Sciatic nerve (tissue), 2 donors: ENCODE results near the gene NUDT3. TPM values are rescaled to one million over a fixed set of nuclear protein-coding genes. Genes with fewer than 3 reads are reported as not detected.
"Not testable (repeated sequence)": the region's sequence is repeated elsewhere in the genome, so short reads cannot be mapped to it uniquely, and the experiment has no call there.

Source experiments
- ATAC-seq: fragments of 200-7000 bp; cut with Tn5 transposase; one replicate; pipeline ENCODE4 v1.9.1; 2020; ENCODE audit warnings: mild to moderate bottlenecking, moderate library complexity
- DNase-seq: peaks from one replicate; pipeline ENCODE4 v3.0.0-alpha.2; 2020; ENCODE audit warnings: low spot score
- intact Hi-C: fragments of 100-400 bp; cut with DNase I; formaldehyde crosslinking; loops from one replicate; pipeline ENCODE4 v1.14.2; 2022
- total RNA-seq: library from RNA; stranded (reverse); fragmentation: NEBNext Ultra II Directional; extraction: Animal tissue kit (Norgen Biotek cat#: 25700); gene quantifications from one replicate; pipeline ENCODE4 v1.2.1, GENCODE V29; 2021
- donor health status: DM: no; HTN: no; CAD: no.
- donor health status: DM: no; HTN: no; CAD: no.

The NUDT3 gene
- total RNA-seq, 1 donor from 2014 or later: 83.1 TPM

DNA sequence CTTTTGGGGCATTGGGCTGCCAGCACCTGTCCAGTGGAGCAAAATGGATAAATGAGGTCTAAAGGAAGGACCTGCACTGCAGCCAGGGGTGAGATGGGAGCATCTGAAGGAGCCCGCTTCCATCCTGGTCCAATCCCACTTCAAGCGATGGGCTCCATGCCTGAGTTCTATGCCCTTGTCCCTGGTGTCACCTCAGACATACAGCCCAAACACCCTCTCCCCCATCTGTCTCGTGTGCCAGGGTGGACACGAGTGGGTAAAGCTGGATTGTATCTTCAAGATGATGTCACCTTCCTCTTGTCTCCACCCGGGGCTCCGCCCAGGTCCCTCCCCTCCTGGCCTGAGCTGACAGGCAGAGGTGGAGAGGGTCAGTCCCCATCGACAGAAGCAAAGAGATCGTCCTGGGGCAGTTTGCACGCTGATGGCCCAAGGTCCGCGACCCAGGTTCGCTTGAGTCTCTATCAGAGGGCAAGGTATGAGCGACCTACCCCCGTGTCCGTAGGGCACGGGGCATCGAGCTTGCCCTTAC is 144.2 kb downstream of the NUDT3 start:
- intact Hi-C loops: loop anchor here (2.0 kb wide), 1 partner anchor 167 kb away; no protein-coding TSS in a partner anchor
- DNase-seq (peak; percentile 83), ATAC-seq (peak; percentile 59)

DNA sequence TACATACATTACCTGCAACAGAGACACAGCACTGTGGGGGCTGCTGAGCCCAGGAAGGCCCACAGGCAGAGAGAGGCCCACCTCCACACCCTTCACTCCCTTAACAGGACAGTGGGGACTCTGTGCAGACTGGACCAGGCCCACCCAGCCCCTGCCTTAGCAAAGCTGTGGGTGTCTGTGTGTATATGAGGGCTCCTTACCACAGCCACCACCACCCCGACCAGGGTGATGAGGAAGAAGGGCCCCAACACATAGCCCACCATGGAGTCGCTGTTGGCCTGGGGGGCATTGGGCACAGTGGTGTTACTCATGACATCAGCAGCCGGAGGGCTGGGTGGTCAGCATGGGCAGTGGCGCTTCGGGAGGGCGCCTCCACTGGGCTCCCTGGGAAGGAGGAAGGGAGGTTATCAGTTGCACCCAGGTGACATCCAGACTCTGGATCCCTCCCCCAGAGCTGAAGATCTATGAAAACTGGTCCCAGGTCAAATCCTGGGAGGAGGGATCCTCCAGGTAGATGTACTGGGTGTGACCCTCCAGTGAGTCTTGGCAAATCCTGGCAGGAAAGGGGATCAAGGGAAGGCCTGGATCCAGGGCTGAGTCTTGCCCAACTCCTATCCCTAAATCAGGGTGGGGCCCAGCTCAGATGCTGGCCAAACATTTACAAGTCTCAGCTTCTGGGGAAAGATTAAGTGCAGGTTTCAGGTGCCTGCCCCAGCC is 144.8 kb downstream of the NUDT3 start:
- DNase-seq: peak; percentile 60
- intact Hi-C loops: loop anchor here (2.0 kb wide), 1 partner anchor 167 kb away; no protein-coding TSS in a partner anchor
- no peak for ATAC-seq

DNA sequence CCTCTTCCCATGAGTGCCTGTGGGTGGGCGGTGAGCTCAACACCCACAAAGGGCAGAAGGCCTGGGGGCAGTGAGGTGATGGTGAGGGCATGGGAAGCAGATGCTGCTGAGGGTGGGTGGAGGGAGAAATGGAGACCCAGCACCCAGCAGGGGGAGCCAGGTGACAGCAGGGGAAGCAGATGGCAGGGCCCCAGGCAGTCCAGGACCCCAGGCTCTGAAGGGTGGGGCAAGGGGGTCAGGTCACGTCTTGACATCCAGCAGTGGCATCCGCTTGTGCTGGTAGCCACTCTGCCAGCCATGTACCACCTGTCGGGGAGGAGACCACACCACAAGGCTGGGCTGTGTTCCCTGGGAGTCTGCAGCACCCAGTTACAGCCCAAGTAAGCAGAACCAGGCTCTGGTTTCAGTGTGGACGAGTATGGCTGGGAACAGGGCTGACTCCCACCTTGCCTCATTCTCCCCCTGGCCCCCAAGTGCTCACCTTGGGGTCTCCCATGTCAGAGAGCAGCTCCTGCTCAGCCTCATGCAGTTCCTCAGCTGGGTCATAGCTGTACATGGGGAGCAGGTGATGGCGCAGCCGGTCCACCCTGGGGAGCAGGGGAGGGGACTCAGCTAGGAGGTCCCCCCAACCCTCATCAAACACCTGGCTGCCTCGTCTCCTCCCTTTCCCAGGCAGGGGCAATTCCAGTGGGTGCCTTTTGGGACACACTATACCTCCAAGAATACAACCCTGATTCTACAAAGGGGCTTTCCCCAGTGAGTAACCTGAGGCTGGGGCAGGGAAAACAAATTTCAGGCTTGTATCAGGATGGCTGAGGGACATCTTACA is 145.7 kb downstream of the NUDT3 start:
- DNase-seq (no peak), ATAC-seq (no peak)
- intact Hi-C loops: no loop called here

DNA sequence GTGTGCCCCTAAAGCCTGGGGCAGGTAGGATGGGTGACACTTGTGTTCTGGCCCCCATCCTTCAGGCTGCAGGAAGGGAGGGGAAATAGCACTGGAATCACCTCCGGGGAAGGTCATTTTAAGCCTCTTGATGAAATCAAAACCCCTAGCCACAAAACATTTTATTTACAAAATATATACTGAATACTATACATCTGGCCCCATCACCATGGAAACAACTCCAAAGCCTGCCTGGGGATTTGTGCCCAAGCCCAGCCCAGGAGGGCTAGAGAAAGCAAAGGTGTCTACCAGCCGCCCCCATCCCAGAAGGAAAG is 146.3 kb downstream of the NUDT3 start:
- intact Hi-C loops: no loop called here
- DNase-seq: no peak
- ATAC-seq: no peak

DNA sequence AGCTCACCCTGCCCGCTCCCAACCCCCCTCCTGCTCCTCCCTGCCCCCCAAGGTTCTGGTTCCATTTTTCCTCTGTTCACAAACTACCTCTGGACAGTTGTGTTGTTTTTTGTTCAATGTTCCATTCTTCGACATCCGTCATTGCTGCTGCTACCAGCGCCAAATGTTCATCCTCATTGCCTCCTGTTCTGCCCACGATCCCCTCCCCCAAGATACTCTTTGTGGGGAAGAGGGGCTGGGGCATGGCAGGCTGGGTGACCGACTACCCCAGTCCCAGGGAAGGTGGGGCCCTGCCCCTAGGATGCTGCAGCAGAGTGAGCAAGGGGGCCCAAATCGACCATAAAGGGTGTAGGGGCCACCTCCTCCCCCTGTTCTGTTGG is 146.7 kb downstream of the NUDT3 start:
- DNase-seq, intact Hi-C loops, ATAC-seq: not testable (repeated sequence)

DNA sequence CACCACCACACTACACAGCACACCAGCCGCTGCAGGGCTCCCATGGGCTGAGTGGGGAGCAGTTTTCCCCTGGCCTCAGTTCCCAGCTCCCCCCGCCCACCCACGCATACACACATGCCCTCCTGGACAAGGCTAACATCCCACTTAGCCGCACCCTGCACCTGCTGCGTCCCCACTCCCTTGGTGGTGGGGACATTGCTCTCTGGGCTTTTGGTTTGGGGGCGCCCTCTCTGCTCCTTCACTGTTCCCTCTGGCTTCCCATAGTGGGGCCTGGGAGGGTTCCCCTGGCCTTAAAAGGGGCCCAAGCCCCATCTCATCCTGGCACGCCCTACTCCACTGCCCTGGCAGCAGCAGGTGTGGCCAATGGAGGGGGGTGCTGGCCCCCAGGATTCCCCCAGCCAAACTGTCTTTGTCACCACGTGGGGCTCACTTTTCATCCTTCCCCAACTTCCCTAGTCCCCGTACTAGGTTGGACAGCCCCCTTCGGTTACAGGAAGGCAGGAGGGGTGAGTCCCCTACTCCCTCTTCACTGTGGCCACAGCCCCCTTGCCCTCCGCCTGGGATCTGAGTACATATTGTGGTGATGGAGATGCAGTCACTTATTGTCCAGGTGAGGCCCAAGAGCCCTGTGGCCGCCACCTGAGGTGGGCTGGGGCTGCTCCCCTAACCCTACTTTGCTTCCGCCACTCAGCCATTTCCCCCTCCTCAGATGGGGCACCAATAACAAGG is 147.3 kb downstream of the NUDT3 start:
- intact Hi-C loops, ATAC-seq: not testable (repeated sequence)
- DNase-seq: peak; percentile 55

DNA sequence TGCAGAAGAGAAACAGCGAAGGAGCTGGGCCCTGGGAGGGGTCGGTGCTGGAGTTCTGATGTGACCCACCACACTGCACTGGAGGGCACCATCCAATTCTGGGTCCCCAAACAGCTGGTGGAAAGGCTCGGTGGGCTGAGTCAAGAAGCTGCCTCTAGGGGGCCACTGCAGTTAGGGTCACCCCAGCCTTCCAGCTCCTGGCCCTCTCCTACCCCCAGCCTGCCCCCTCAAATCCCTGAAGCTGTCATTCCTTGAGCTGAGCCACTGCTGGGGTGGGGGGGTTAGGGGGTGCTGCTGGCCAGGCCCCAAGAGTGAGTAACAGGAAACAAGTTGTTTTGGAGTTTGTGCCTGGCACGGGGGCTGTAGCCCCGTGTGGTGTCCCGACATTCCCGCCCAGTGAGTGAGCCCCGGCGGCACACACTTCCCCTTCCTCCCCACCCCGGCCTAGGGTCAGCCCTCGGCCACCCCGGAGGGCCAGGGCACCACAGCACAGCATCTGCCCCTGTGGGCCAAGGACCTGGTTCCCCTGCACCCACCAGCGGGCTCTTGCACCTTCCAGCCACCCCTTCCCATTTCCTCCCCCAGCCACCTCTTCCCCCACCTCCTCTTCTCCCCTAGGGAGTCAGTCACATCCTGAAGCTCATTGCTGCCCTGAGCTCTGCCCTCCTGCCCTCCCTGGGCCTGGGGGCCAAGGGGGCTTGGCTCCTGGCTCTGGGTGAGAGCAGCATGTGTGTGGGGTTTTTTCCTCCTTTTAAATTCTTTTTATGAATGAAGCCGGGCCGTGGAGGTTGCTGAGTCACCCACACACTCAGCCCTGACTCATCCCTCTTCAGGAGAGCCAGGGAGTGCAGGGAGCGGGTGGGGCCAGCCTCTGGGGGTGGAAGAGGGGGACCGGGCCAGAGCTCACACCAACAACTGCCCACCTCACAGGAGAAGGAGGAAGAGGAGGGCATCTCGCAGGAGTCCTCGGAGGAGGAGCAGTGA is 148.3 kb downstream of the NUDT3 start:
- intact Hi-C loops: no loop called here
- DNase-seq: peak; percentile 79
- peak; percentile 36 for ATAC-seq

DNA sequence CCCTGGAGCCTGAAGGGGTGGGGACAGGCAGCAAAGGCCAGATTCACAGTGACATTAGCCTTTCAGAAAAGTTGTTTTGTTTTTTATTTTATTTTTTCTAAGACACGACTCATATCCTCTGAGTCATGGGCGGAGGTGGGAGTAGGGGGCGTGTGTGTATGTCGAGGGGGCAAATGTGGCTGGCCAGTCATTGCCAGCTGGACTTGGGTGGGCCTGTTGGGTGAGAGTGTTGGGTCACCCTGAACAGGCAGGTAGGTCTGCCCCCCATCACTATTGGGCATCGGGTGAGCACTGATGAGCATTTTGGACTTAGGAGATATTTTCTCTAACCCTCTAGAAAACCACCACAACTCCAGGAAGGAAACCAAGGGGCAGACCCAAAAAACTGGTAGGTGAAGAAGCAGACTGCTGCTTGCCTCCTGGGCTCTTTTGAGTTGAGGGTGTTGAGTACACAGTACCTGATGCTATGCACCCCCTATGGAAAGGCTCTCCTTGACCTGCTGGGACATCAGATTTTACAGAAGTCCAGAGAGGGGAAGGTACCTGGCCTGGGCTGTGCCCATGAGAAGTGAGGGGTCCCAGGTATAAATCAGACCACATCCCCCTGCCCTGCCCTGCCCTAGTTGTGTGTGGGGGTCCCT is 149.2 kb downstream of the NUDT3 start:
- peak; percentile 54 for DNase-seq
- no peak for ATAC-seq
- intact Hi-C loops: no loop called here

DNA sequence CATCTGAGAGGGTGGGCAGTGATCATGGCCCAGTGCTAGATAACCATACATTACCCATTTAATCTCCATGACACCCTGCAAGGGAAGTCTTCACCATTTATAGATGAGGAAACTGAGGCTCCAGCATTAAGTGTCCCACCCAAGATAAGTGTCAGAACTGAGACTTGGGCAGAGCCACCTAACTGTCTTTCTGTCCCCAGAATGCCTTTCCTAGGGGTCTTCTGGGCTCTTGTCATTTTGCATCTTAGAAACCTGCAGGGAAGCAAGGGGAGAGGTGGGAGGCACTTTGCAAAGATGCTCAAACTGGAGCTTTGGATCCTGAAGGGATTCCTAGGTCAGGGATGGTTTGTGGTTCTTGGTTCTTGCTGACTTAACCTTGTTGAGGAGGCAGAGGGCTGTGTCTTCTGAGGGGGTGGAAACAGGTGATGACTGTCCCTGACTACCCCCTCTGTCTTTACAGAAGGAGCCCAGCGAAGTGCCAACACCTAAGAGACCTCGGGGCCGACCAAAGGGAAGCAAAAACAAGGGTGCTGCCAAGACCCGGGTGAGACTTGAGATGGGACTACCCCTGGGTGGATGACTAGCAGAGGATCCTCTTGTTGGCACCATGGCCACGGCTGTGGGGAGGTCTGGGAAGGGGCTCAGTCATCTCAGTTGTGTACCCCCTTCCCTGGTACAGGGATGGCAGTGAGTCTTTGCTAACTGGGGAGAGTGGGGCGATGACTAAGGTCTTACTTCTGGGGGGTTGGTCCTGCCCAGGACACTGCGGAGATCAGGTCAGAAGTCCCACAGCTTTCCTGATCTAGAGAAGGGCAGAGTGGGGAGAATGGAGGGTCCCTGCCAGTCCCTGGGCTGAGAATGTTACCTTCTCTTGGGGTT is 150.0 kb downstream of the NUDT3 start:
- intact Hi-C loops: no loop called here
- ATAC-seq (no peak), DNase-seq (peak; percentile 53)

DNA sequence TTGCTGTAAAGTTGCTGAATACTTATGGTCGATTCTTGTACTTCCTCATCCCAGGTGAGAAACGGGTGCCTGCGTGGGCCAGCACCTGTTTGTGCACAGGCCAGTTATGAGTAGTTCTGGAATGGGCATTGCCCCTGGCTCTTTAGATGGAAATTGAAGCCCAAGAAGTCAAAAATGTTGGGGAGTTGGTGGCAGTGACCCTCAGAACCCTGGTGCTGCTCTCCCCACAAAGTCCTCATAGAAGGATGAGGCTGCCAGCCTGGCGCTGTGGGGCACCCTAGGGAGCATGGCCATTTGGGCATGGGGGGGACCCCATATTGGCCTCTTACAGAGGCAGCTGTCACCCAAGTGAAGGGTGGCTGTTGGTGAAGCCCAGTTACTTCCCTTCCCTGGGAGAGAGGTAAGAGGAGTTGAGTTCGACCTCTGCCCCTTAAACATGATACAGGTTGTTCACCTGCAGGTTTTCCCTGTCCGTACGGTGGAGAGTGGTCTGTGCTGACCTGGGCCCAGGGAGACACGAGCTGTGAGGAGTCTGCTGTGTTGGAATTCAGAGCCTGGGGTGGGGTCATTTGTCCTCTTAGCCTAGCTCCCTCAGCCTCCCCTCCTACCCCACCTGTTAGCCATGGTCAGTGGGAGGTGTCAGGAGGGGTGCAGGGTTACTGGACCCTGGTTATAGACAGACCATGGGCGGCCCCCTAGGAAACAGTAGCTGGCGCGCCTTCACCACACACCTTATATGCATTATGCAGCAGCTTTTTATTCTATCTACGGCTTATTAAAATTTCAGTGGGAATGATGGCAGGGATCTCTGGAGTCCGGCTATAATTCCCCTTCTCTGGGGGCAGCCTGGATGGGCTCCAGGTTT is 150.9 kb downstream of the NUDT3 start:
- peak; percentile 47 for DNase-seq
- intact Hi-C loops: no loop called here

DNA sequence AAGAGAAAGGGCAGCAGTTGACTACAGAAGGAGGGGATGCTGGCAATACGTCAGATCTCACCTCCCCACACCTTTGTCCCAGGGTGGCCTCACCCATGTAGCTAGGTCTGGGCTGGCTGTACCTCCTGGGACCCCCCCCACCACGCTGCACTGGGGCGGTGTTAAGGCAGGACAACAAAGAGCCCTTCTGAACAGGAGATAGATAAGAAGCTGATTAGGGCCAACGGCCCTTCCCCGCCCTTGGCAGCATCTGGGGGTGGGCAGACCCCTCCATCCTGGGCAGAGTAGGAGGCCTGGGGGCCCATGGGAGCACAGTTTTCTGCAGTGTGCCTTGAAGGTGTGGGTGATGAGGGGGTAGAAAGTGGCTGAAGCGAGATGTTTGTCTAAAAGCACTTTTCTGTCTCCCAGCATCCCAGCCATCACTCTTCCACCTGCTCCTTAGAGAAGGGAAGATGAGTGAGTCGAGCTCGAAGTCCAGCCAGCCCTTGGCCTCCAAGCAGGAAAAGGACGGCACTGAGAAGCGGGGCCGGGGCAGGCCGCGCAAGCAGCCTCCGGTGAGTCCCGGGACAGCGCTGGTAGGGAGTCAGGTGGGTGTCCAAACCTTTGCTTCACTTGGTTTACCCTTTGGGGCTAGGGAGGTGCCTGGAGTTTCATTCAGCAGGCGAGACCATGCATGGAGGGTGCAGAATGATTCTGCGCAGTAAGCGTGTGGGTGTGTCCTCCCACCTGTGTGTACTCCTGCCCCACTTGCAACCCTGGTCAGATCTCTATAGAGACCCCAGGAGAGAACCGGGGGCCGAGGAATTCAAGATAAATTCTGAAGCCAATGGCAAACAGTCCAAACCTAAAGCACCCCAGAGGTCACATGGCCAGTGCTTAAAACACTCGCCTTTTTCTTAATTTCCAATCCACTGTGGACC is 151.9 kb downstream of the NUDT3 start:
- ATAC-seq (no peak), DNase-seq (peak; percentile 43)
- intact Hi-C loops: no loop called here

More for the DNA sequence above, 150.9 kb downstream of the NUDT3 start:
- ATAC-seq: no peak

DNA sequence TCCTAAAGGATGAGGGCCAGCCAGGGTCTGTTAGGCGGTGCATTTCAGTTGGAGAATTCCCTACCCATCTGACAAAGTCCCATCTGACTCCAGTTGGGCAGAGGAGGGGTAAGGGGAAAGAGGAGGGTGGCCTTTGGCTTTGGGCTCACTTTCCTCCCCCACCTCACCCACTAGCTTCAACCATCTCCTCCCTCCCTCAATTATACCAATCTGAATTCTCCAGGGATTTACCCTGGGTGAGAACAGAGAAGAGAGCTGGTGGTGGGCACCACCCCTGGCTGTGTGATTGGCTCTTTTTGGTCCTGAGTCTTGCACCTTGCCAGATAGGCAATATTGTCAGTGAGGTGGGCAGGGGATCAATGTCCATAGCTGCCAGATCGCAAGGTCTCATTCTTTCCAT is 152.6 kb downstream of the NUDT3 start:
- DNase-seq (peak; percentile 39), ATAC-seq (no peak)
- intact Hi-C loops: no loop called here

DNA sequence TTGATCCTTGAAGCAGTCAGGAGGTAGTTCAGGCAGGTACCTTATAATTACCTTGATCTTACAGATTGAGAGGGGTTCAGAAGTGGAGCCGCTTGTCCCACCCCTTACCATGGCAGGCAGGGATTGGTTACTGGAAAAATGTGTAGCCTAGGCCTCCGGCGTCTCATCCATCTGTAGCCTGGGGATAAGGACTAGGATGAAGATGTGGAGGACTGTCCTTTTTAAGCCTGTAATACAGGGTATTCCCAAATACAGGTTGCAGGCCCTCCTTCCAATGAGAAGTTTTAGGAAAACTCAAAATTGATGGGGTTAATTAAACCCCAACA is 153.0 kb downstream of the NUDT3 start:
- ATAC-seq (no peak), DNase-seq (no peak)
- intact Hi-C loops: no loop called here

DNA sequence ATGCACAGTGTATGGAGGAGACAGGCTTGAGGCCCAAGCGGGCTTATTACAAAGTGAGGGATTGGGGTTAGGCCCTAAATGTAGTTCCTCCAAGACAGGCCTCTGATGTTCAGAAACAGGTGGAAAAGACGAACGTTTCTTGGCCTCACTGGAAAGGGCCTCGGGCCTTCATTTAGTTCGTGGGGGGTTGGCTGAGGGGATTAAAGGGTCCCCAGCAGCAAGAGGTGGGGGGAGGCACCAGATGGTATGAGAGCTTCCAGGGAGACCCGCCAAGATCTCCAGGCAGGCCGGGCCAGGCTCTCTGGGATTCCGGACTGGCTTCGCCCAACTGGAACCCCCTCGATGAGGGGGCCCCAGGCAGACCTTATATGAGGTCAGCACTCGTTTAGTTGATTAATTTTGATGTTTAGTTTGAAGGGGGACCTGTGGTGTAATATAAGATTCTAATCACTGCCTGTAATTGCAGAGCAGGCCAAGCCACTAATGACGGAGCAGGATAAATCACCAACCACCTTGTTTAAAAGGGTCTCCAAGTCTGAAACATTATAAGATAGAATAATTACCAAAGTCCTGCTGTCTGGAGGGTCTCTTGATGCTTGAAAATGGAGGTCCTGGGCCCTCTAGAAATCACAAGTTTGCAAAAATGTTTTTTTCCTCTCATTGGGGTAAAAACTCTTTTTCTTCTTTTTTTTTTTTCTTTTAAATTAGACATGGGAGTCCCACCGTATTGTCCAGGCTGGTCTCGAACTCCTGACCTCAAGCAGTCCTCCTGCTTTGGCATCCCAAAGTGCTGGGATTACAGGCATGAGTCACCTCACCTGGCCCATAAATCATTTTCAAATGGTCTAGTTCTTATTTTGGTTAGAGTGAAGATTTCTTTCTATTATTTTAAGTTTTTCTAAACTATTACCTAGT is 153.6 kb downstream of the NUDT3 start:
- peak; percentile 45 for DNase-seq
- intact Hi-C loops: no loop called here
- ATAC-seq: no peak
